HG02884 (cell line): ENCODE data around the gene SCN5A.
A peak's percentile ranks its signal among the peaks of the same experiment; 100 is the strongest.
"Not testable (repeated sequence)": the region's sequence is repeated elsewhere in the genome, so short reads cannot be mapped to it uniquely, and the experiment has no call there.

Experiments
- ATAC-seq: cut with Tn5 transposase; IDR thresholded peaks from one replicate; pipeline ENCODE4 v1.9.1; 2021; ENCODE audit warnings: mild to moderate bottlenecking, moderate library complexity; ENCODE audit not compliant: unreplicated experiment

The SCN5A gene

DNA sequence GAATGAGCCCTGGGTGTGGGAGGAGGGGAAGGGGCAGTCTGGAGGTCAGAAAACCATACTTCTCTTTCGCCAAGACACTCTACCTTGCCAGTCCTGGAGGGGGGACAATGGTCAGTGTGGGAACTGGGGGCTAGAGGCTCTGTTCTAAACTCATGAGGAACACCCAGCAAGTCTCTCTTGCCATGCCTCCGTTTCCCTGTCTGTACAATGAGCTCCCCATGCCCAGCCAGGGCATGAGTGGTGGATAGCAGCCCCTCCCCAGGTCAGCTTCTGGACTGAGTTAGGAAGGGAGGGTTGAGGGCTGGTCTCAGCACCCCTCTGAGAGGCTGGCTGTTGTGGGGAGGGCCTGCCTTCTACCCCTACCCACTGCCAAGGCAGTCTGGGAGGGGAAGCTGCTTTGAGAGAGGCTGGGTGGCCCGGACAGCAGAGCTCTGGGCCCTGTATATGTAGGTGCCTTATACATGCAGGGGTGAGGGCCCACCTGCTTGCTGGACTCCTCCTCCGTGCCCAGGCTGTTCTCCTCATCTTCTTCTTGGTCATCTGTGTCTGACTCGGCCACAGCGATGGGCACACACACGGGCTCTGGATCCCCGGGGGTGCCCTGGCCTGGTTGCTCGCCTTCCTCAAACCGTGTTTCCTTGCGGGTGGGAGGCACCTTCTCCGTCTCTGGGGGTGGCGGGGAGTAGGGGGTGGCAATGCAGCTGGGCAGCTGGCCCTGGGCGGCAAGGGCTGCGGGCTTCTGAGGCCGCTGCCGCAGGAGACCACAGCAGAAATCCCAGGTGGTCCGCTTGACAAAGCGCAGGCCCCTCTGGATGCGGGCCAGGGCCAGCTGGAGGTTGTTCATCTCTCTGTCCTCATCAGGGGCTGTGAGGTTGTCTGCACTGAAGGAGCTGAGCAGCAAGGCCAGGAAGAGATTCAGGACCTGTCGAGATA is 68.8 kb downstream of the SCN5A start:
- ATAC-seq: no peak

- peak; percentile 63 for ATAC-seq
Observed at GRCh38 chr3:38579551-38580449, 69.7 kb downstream of the SCN5A start.

GRCh38 chr3:38579141-38579540 is 70.3 kb downstream of the SCN5A start:
- ATAC-seq: no peak

DNA sequence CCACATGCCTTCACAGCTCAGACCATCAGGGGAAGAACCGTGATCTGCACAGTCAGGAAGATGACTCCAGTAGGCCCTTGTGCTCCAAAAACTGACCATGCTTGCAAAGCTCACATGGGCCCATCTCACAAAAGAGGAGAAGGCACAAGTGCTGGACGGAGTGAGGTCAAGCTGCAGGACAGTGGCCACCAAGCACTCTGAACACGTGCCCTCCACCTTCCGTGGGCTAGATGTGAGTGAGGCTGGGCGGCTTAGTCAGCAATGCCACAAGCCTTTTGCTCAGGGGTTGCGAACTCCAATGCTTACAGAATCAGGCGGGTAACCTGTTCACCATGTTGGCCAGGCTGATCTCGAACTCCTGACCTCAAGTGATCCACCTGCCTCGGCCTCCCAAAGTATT is 70.9 kb downstream of the SCN5A start:
- ATAC-seq: no peak

DNA sequence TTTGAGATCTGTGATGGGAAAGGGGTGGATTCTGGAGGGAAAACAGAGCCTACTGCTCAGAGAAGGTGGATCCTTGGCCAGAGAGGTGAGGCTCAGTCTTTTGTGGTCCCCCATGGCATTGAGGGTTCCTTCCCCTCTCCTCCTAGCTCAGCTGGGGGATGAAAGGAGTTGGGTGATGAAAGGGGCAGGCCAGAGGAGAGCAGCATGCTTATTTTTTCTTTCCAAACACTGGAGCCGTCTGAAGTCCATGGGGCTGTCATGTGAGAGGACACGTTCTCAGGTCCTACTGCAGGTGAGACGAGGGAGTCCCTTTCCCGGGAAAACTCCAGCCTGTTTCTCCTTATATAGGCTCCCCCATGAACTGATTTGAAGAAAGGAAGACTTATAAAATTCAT is 71.4 kb downstream of the SCN5A start:
- no peak for ATAC-seq

DNA sequence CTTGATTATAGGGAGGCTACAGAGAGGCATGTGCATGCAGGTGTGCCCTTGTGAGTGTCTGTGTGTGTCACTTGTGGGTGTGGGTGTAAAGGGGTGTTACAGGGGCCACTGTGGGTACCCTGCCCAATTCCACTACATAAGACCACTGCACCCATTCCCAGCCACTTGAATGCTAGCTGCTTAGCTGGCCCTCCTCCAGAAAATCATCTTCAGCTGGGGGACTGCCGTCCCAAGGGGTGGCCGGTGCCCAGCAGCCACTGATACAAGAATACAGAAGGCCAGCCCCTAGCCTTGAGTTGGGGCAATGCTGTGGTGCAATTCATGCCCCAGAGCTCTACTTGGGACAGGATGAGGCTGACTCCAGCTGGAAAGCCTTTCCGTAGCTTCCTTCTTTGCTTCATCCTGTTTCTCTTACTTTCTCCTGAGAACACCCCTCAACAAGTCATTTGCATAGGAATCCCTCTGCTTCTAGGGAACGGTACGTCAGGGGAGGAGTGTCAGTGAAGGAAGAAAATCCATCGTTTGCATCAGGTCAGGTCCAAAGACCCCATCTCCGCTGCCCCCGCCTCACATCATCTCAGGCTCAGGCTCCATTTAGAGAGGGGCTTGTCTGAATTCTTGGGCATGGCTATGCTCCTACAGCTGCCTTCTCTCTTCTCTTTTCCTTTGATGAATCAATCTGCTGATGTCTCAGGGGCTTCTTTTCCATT is 72.0 kb downstream of the SCN5A start:
- no peak for ATAC-seq

DNA sequence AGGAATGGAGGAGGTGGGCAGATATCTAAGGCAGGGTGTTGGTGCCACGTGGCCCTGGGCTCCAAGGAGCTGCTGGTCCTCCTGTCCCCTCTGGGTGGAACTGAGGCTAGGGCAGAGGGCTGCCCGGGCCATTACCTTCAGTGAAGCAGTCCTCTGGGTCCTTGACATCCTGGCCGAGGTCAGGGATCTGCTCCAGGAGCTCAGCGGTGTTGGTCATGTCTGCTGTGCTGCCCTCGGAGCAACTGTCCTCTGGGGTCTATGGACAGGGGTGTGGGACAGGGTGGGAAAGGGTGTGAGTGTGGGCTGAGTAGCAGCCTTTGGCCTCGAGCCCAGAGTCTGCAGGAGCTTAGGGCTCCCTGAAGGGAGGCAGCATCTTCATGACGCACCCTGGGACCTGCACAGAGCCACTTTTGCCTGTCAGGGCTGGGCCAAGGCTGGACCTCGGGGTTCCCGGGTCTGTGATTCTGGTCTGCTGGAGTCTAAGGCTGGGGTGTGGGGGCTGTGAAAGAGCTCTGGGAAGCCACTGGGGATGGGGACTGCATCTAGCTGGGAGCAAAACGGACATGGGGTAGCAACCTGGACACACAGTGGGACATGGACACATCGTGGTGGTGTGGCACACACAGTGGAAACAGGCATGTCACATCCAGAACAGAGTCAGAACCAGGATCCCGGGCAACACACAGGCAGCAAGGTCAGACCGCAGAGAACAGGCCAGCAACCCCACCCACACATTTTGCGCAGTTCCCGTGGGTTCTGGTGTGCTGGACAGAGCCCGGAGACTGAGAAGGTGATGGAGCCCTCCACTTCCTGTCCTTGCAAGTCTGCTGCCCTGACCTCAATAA is 72.7 kb downstream of the SCN5A start:
- no peak for ATAC-seq

DNA sequence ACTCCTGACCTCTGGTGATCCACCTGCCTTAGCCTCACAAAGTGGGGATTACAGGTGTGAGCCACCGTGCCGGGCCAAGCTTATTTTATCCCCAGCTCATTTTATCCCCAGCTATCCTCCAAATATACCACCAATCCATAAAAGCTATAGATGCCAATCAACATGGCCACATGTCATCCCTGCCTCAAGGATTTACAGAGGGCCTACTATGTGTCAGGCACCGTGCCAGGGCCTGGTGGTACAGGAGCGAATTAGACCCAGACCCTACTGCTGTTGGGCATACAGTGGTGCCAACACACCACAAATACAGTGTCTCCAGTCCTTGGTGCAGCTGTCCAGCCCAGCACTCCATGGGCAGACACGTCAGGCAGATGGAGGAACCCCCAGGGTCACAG is 73.4 kb downstream of the SCN5A start:
- no peak for ATAC-seq

- no peak for ATAC-seq
Observed at GRCh38 chr3:38575279-38575843, 74.1 kb downstream of the SCN5A start.

GRCh38 chr3:38574411-38575278 is 74.8 kb downstream of the SCN5A start:
- no peak for ATAC-seq

DNA sequence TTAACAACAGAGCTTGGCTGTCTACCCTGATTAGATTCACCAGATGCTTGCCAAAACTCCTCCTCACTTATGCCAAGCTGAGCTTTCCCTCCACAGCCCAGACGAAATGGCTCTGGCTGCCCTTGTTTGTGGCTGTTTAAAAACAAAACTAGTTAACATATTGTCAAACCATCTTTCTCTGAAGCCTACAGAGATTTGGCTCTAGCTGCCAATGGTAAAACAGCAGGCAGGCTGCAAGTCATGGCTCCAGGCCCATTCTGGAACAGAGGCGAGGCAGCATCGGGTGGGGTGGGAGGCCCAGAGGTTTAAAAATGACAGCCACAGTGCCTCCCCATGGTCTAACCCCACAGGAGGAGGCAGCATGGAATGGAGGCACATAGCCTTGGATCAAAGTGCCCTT is 75.9 kb downstream of the SCN5A start:
- no peak for ATAC-seq

DNA sequence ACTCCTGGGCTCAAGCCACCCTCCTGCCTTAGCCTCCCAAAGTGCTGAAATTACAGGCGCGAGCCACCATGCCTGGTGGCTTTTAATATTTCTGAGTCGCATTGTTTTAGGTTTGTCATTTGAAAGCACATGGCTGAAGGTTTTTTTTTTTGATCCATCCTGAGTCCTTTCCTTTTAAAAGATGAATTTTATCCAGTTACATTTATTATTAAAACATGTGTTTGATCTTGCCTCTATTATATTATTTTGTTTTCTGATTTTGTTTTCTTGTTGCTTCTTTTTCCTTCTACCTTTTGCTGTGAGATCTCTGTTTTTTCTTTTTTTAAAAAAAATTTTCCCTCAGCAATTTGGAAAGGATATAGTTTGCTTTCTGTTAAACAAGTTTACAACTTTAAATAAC is 76.4 kb downstream of the SCN5A start:
- no peak for ATAC-seq

DNA sequence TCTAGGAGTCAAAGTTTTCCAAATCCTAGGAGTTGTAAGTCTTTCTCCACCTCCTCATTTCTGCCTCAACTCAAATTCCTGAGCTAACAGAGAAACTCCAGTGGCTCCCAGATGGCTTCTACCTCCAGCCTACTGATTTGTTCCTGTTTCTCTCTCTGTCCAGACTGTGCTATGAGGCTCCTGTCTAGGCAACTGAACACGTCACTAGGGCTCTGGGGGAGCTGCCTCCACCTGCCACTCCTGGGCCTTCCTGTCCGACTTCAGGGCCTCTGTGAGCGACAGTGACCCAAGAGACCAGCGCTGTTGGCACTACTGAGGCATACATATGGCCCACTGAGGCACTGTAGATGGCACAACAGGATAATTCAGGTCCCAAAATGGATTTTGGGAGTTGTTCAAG is 82.0 kb downstream of the SCN5A start:
- no peak for ATAC-seq

GRCh38 chr3:38566794-38567193 is 82.7 kb downstream of the SCN5A start:
- ATAC-seq: not testable (repeated sequence)

GRCh38 chr3:38566215-38566528 is 83.3 kb downstream of the SCN5A start:
- no peak for ATAC-seq

DNA sequence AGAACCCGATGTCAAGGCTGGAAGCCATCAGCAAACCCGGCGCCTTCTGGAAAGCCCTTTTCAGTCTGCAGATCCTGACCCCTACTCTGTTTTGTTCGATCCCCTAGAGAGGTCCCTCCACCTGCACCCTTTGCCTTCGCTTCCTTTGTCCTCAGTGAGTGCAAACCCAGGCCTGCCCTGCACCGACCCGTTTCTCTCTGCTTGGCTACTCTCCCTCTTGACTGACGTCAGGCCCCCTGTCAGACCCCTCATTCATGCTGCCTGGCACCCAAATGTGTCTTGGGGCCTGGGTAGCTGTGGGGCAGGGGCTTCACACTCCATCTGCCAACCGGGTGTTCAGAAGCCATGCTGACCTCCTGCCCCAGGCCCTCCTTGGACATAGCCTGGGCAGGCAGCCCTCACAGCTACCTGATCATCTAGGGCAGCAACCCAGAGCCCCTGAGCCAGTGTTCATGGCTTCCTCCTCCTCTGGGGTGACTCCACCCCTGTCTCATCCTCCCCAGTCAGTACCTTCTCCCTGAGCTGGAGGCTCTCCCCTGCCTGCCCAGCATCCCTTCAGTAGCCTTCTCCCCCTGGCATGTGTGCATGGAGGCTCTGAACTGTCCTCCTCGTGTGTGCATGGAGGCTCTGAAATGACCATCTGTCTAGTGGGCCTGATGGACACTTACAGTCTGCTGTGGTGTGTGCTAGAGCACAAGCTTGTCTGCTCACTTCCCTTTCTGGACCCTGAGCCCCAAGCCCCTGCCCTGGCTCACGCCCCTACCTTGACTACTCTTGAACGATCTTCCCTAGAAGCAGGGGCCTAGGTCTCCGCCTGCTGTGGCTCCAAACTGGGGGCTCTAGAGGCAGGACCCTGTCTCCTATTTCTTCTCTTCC is 83.9 kb downstream of the SCN5A start:
- no peak for ATAC-seq

GRCh38 chr3:38564631-38565338 is 84.7 kb downstream of the SCN5A start:
- no peak for ATAC-seq

DNA sequence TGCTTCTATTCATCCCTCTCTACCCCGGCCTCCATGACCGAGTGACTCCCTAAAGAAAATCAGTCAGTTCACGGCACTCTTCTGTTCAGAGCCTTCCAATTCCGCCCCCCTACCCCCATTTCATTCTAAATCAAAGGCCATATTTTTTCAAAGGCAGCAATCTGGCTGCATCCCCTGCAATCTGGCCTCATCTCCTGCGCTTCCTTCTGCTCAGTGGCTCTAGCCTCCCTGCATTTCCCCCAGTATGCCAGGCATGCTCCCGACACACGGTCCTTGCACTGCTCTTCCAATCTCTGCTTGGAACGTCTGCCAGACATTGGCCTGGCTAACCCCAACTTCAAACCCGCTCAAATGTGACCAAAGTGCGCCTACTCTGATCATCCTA is 85.6 kb downstream of the SCN5A start:
- ATAC-seq: no peak
